ENCODE results near the gene TRMT13.

Gene TRMT13

GRCh38 chr1:100132566-100133477, at the start of gene TRMT13, which contains the start of gene SASS6:
Gene TRMT13, plus strand, starts transcription at chr1:100133163. Its CDS starts 6 bp downstream, at chr1:100133169.
Gene SASS6, minus strand, starts transcription at chr1:100132930. Its CDS starts 116 bp downstream, at chr1:100132814.
- Mint-ChIP-seq H3K9me3 (no peaks in the 10 kb centered on the region), H3K36me3 (peaks cover 3% of the 10 kb centered on the region), H3K27ac (peak within 1 kb of the TSS; percentile 92), H3K4me3 (peak within 1 kb of the TSS; percentile 98), H3K4me1 (peaks cover 21% of the 10 kb centered on the region), H3K27me3 (no peaks in the 10 kb centered on the region)
- DNase-seq (ENCODE audit: low spot score in 2 of 2) (peak; percentile 74 to 89), ATAC-seq (ENCODE audit: low read depth) (peak; percentile 96)

GRCh38 chr1:100087396-100087795, 45.6 kb upstream of the TRMT13 start:
- no peak overlapping the region for H3K4me3 Mint-ChIP-seq
- H3K9me3 Mint-ChIP-seq = no peaks in the 10 kb centered on the region
- ATAC-seq (ENCODE audit: low read depth) (no peak), DNase-seq (ENCODE audit: low spot score in 2 of 2) (no peak)
- H3K4me1 Mint-ChIP-seq = no peaks in the 10 kb centered on the region
- H3K36me3 Mint-ChIP-seq = peaks cover 4% of the 10 kb centered on the region
- H3K27ac Mint-ChIP-seq = no peak overlapping the region
- no peaks in the 10 kb centered on the region for H3K27me3 Mint-ChIP-seq

- Mint-ChIP-seq H3K27me3 (no peaks in the 10 kb centered on the region), H3K27ac (peak overlapping the region; percentile 13), H3K9me3 (no peaks in the 10 kb centered on the region), H3K4me1 (no peaks in the 10 kb centered on the region), H3K4me3 (no peak overlapping the region), H3K36me3 (peaks cover 10% of the 10 kb centered on the region)
- ATAC-seq (ENCODE audit: low read depth) (no peak), DNase-seq (ENCODE audit: low spot score in 2 of 2) (no peak)
These were observed 43.9 kb upstream of the TRMT13 start for GRCh38 chr1:100089082-100089481.

- Mint-ChIP-seq H3K27me3 (no peaks in the 10 kb centered on the region), H3K27ac (peak overlapping the region; percentile 63), H3K4me3 (no peak overlapping the region), H3K4me1 (no peaks in the 10 kb centered on the region), H3K36me3 (peaks cover 10% of the 10 kb centered on the region), H3K9me3 (no peaks in the 10 kb centered on the region)
- ATAC-seq (ENCODE audit: low read depth) (no peak), DNase-seq (ENCODE audit: low spot score in 2 of 2) (no peak)
These were observed 42.5 kb upstream of the TRMT13 start for GRCh38 chr1:100090471-100090870.

- no peak for DNase-seq (ENCODE audit: low spot score in 2 of 2)
- no peaks in the 10 kb centered on the region for H3K4me1 Mint-ChIP-seq
- no peaks in the 10 kb centered on the region for H3K27me3 Mint-ChIP-seq
- H3K9me3 Mint-ChIP-seq = no peaks in the 10 kb centered on the region
- peaks cover 27% of the 10 kb centered on the region for H3K36me3 Mint-ChIP-seq
- ATAC-seq (ENCODE audit: low read depth) = no peak
- H3K27ac Mint-ChIP-seq = no peak overlapping the region
- H3K4me3 Mint-ChIP-seq = no peak overlapping the region
These were observed 32.8 kb upstream of the TRMT13 start for GRCh38 chr1:100100202-100100601.

- Mint-ChIP-seq H3K36me3 (peaks cover 22% of the 10 kb centered on the region), H3K27ac (no peak overlapping the region), H3K4me1 (no peaks in the 10 kb centered on the region), H3K9me3 (no peaks in the 10 kb centered on the region), H3K27me3 (no peaks in the 10 kb centered on the region), H3K4me3 (no peak overlapping the region)
- no peak for ATAC-seq (ENCODE audit: low read depth)
- DNase-seq (ENCODE audit: low spot score in 2 of 2) = no peak
These were observed 31.4 kb upstream of the TRMT13 start for GRCh38 chr1:100101564-100101963.

- no peak for ATAC-seq (ENCODE audit: low read depth)
- Mint-ChIP-seq H3K9me3 (no peaks in the 10 kb centered on the region), H3K4me3 (no peak overlapping the region), H3K4me1 (no peaks in the 10 kb centered on the region), H3K27ac (no peak overlapping the region), H3K27me3 (no peaks in the 10 kb centered on the region), H3K36me3 (peaks cover 21% of the 10 kb centered on the region)
- DNase-seq (ENCODE audit: low spot score in 2 of 2) = no peak
These were observed 25.3 kb upstream of the TRMT13 start for GRCh38 chr1:100107696-100108095.

- Mint-ChIP-seq H3K4me3 (no peak overlapping the region), H3K4me1 (no peaks in the 10 kb centered on the region), H3K27me3 (no peaks in the 10 kb centered on the region), H3K9me3 (no peaks in the 10 kb centered on the region), H3K36me3 (peaks cover 15% of the 10 kb centered on the region), H3K27ac (no peak overlapping the region)
- DNase-seq (ENCODE audit: low spot score in 2 of 2) = no peak
- ATAC-seq (ENCODE audit: low read depth) = no peak
These were observed 23.4 kb upstream of the TRMT13 start for GRCh38 chr1:100109554-100110066.

GRCh38 chr1:100115524-100115923, 17.4 kb upstream of the TRMT13 start:
- Mint-ChIP-seq H3K36me3 (peaks cover 17% of the 10 kb centered on the region), H3K4me3 (no peak overlapping the region), H3K27ac (no peak overlapping the region), H3K27me3 (no peaks in the 10 kb centered on the region), H3K4me1 (no peaks in the 10 kb centered on the region), H3K9me3 (no peaks in the 10 kb centered on the region)
- ATAC-seq (ENCODE audit: low read depth) = no peak
- no peak for DNase-seq (ENCODE audit: low spot score in 2 of 2)

- no peak for ATAC-seq (ENCODE audit: low read depth)
- no peak for DNase-seq (ENCODE audit: low spot score in 2 of 2)
These were observed 10.8 kb upstream of the TRMT13 start for GRCh38 chr1:100122177-100122576.

GRCh38 chr1:100127226-100127625, 5.7 kb upstream of the TRMT13 start:
- no peak for DNase-seq (ENCODE audit: low spot score in 2 of 2)
- peaks cover 5% of the 10 kb centered on the region for H3K4me1 Mint-ChIP-seq
- peaks cover 3% of the 10 kb centered on the region for H3K36me3 Mint-ChIP-seq
- H3K27ac Mint-ChIP-seq = no peak overlapping the region
- H3K4me3 Mint-ChIP-seq = no peak overlapping the region
- H3K9me3 Mint-ChIP-seq = no peaks in the 10 kb centered on the region
- ATAC-seq (ENCODE audit: low read depth) = no peak
- H3K27me3 Mint-ChIP-seq = no peaks in the 10 kb centered on the region

More at GRCh38 chr1:100122177-100122576, 10.8 kb upstream of the TRMT13 start:
- Mint-ChIP-seq H3K27me3 (no peaks in the 10 kb centered on the region), H3K4me3 (no peak overlapping the region), H3K4me1 (no peaks in the 10 kb centered on the region), H3K27ac (no peak overlapping the region), H3K9me3 (no peaks in the 10 kb centered on the region), H3K36me3 (peaks cover 10% of the 10 kb centered on the region)

GRCh38 chr1:100130552-100131077, 2.3 kb upstream of the TRMT13 start:
- Mint-ChIP-seq H3K9me3 (no peaks in the 10 kb centered on the region), H3K27me3 (no peaks in the 10 kb centered on the region), H3K36me3 (peaks cover 3% of the 10 kb centered on the region), H3K4me3 (no peak overlapping the region), H3K4me1 (peaks cover 19% of the 10 kb centered on the region), H3K27ac (no peak overlapping the region)
- ATAC-seq (ENCODE audit: low read depth) = no peak
- no peak for DNase-seq (ENCODE audit: low spot score in 2 of 2)

- ATAC-seq (ENCODE audit: low read depth) = no peak
- DNase-seq (ENCODE audit: low spot score in 2 of 2) = no peak
- no peaks in the 10 kb centered on the region for H3K27me3 Mint-ChIP-seq
- peak overlapping the region; percentile 98 for H3K4me3 Mint-ChIP-seq
- H3K27ac Mint-ChIP-seq = no peak overlapping the region
- no peaks in the 10 kb centered on the region for H3K9me3 Mint-ChIP-seq
- H3K4me1 Mint-ChIP-seq = peaks cover 21% of the 10 kb centered on the region
- no peaks in the 10 kb centered on the region for H3K36me3 Mint-ChIP-seq
These were observed 1.3 kb upstream of the TRMT13 start for GRCh38 chr1:100131623-100132022.

- H3K36me3 Mint-ChIP-seq = peaks cover 13% of the 10 kb centered on the region
- no peak for DNase-seq (ENCODE audit: low spot score in 2 of 2)
- H3K27ac Mint-ChIP-seq = no peak overlapping the region
- no peaks in the 10 kb centered on the region for H3K9me3 Mint-ChIP-seq
- ATAC-seq (ENCODE audit: low read depth) = no peak
- peaks cover 21% of the 10 kb centered on the region for H3K4me1 Mint-ChIP-seq
- H3K27me3 Mint-ChIP-seq = no peaks in the 10 kb centered on the region
- no peak overlapping the region for H3K4me3 Mint-ChIP-seq
These were observed 1.9 kb downstream of the TRMT13 start for GRCh38 chr1:100134872-100135271.

All from memory B cell (primary cell).